ENCODE results near the gene OSBPL6. TPM values are rescaled to one million over a fixed set of nuclear protein-coding genes. Genes with fewer than 3 reads are reported as not detected.

Gene OSBPL6
- total and polyA plus RNA-seq, 9 of the 15 experiments (the other 6 are each of a cell fraction or from before 2014, with no cell fraction given) = 3.4 to 12.7 (median 9.3) TPM

DNA sequence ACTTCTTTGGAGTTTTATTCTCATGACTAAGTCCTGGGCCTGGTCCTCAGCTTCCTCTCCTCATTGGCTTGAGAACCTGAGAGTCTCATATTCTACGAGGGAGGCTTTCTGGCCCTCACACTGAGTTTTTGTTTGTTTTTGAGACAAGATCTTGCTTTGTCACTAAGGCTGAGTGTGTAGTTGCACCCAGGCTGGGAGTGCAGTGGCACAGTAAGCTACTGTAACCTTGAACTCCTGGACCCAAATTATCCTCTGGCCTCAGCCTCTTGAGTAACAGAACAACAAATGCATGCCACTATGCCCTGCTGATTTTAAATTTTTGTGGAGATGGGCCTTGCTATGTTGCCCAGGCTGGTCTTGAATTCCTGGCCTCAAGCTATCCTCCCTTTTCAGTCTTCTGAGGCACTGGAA is 234.1 kb downstream of the OSBPL6 start (continued):
- TF ChIP-seq PRPF4 (IDR thresholded peaks at IDR 0.05; ENCODE audit: insufficient read depth, low read depth, low read length, poor library complexity, severe bottlenecking) (no peak), ZNF232 (CRISPR knock-in tag; IDR thresholded peaks at IDR 0.05) (0 out of 2 replicates have a peak, but pooled peaks have one; percentile 42), BHLHE40 (IDR thresholded peaks at IDR 0.05; ENCODE audit: low read length) (no peak), BRF1 (IDR thresholded peaks at IDR 0.05; ENCODE audit: borderline replicate concordance, extremely low read depth, insufficient read length) (no peak), POLR2AphosphoS5 (IDR thresholded peaks at IDR 0.05; ENCODE audit: control insufficient read depth, insufficient read depth, low read depth, low read length) (no peak), ZNF282 (CRISPR knock-in tag; IDR thresholded peaks at IDR 0.05) (no peak), ZNF707 (CRISPR knock-in tag; conservative IDR thresholded peaks at IDR 0.05) (no peak), POLR2G (IDR thresholded peaks at IDR 0.05; ENCODE audit: low read depth, low read length) (no peak), MXI1 (IDR thresholded peaks at IDR 0.05; ENCODE audit: low read depth, low read length) (no peak), ZNF778 (CRISPR knock-in tag; IDR thresholded peaks at IDR 0.05) (no peak), CAMTA2 (CRISPR knock-in tag; conservative IDR thresholded peaks at IDR 0.05) (no peak), KLF16 (IDR thresholded peaks at IDR 0.05) (no peak), TCFL5 (CRISPR knock-in tag; conservative IDR thresholded peaks at IDR 0.05) (no peak), ESRRA (IDR thresholded peaks at IDR 0.05; ENCODE audit: borderline replicate concordance, low read depth) (peak; percentile 60; the same call in 1 of the 2 replicates)
- TF ChIP-seq, protein P1, sequence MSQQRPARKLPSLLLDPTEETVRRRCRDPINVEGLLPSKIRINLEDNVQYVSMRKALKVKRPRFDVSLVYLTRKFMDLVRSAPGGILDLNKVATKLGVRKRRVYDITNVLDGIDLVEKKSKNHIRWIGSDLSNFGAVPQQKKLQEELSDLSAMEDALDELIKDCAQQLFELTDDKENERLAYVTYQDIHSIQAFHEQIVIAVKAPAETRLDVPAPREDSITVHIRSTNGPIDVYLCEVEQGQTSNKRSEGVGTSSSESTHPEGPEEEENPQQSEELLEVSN (IDR thresholded peaks at IDR 0.05; ENCODE audit: borderline replicate concordance in 1 of 2, extremely low read depth in 1 of 2, insufficient read depth in 1 of 2, insufficient read length in 1 of 2, low read depth in 1 of 2, low read length in 1 of 2, poor library complexity in 1 of 2, severe bottlenecking in 1 of 2) = no peak
- TF ChIP-seq, protein P2, sequence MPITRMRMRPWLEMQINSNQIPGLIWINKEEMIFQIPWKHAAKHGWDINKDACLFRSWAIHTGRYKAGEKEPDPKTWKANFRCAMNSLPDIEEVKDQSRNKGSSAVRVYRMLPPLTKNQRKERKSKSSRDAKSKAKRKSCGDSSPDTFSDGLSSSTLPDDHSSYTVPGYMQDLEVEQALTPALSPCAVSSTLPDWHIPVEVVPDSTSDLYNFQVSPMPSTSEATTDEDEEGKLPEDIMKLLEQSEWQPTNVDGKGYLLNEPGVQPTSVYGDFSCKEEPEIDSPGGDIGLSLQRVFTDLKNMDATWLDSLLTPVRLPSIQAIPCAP (CRISPR knock-in tag; IDR thresholded peaks at IDR 0.05; ENCODE audit: borderline replicate concordance) = no peak
- TF ChIP-seq, protein P3, sequence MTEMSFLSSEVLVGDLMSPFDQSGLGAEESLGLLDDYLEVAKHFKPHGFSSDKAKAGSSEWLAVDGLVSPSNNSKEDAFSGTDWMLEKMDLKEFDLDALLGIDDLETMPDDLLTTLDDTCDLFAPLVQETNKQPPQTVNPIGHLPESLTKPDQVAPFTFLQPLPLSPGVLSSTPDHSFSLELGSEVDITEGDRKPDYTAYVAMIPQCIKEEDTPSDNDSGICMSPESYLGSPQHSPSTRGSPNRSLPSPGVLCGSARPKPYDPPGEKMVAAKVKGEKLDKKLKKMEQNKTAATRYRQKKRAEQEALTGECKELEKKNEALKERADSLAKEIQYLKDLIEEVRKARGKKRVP (CRISPR knock-in tag; IDR thresholded peaks at IDR 0.05) = peak; percentile 31; the same call in 1 of the 2 replicates
- TF ChIP-seq, protein P4, sequence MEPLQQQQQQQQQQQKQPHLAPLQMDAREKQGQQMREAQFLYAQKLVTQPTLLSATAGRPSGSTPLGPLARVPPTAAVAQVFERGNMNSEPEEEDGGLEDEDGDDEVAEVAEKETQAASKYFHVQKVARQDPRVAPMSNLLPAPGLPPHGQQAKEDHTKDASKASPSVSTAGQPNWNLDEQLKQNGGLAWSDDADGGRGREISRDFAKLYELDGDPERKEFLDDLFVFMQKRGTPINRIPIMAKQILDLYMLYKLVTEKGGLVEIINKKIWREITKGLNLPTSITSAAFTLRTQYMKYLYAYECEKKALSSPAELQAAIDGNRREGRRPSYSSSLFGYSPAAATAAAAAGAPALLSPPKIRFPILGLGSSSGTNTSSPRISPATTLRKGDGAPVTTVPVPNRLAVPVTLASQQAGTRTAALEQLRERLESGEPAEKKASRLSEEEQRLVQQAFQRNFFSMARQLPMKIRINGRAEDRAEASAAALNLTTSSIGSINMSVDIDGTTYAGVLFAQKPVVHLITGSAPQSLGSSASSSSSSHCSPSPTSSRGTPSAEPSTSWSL (CRISPR knock-in tag; IDR thresholded peaks at IDR 0.05; ENCODE audit: borderline replicate concordance) = no peak
- TF ChIP-seq, protein P5, sequence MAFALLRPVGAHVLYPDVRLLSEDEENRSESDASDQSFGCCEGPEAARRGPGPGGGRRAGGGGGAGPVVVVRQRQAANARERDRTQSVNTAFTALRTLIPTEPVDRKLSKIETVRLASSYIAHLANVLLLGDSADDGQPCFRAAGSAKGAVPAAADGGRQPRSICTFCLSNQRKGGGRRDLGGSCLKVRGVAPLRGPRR (CRISPR knock-in tag; IDR thresholded peaks at IDR 0.05) = no peak
- TF ChIP-seq, protein P6, sequence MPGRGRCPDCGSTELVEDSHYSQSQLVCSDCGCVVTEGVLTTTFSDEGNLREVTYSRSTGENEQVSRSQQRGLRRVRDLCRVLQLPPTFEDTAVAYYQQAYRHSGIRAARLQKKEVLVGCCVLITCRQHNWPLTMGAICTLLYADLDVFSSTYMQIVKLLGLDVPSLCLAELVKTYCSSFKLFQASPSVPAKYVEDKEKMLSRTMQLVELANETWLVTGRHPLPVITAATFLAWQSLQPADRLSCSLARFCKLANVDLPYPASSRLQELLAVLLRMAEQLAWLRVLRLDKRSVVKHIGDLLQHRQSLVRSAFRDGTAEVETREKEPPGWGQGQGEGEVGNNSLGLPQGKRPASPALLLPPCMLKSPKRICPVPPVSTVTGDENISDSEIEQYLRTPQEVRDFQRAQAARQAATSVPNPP (IDR thresholded peaks at IDR 0.05; ENCODE audit: borderline replicate concordance, insufficient read depth, insufficient read length) = no peak
